RWPE2 (cell line): ENCODE results near the gene CYB5D1.

Experiments used
- ATAC-seq: fragments of 200-7000 bp; cut with Tn5 transposase; 3 replicates; pipeline ENCODE4 v1.9.1; 2021; ENCODE audit warnings: low read depth
- DNase-seq: peaks from one replicate; pipeline ENCODE4 v3.0.0-alpha.2; 2020; ENCODE audit warnings: low spot score
- H3K27ac ChIP-seq: fragments of 450-650 bp; 2 replicates; pipeline ENCODE4 v1.5.1; 2017; ENCODE audit warnings: mild to moderate bottlenecking; ENCODE audit not compliant: poor library complexity, severe bottlenecking
- H3K27me3 ChIP-seq: fragments of 250-450 bp; sonication (Bioruptor Pico); 2 replicates; pipeline ENCODE4 v1.5.1; 2021; ENCODE audit warnings: mild to moderate bottlenecking, moderate library complexity; ENCODE audit not compliant: insufficient read depth, poor library complexity, severe bottlenecking
- H3K36me3 ChIP-seq: fragments of 250-450 bp; sonication (Bioruptor Pico); 2 replicates; pipeline ENCODE4 v1.5.1; 2020; ENCODE audit warnings: low read depth, mild to moderate bottlenecking, moderate library complexity
- H3K4me1 ChIP-seq: fragments of 250-450 bp; sonication (Bioruptor Pico); 2 replicates; pipeline ENCODE4 v1.5.1; 2021; ENCODE audit warnings: mild to moderate bottlenecking, moderate library complexity; ENCODE audit not compliant: insufficient read depth, poor library complexity, severe bottlenecking
- H3K4me3 ChIP-seq: fragments of 250-450 bp; sonication (Bioruptor Pico); 2 replicates; pipeline ENCODE4 v1.5.1; 2021; ENCODE audit warnings: mild to moderate bottlenecking, moderate library complexity; ENCODE audit not compliant: severe bottlenecking
- H3K9me3 ChIP-seq: fragments of 250-450 bp; sonication (Bioruptor Pico); 2 replicates; pipeline ENCODE4 v1.5.1; 2021; ENCODE audit warnings: mild to moderate bottlenecking, moderate library complexity; ENCODE audit not compliant: severe bottlenecking
- TF ChIP-seq, protein P1 (sequence below): fragments of 450-650 bp; IDR thresholded peaks from one replicate; pipeline ENCODE4 v1.5.1; 2017; ENCODE audit warnings: mild to moderate bottlenecking, moderate library complexity; ENCODE audit not compliant: poor library complexity, severe bottlenecking

CYB5D1 gene

DNA sequence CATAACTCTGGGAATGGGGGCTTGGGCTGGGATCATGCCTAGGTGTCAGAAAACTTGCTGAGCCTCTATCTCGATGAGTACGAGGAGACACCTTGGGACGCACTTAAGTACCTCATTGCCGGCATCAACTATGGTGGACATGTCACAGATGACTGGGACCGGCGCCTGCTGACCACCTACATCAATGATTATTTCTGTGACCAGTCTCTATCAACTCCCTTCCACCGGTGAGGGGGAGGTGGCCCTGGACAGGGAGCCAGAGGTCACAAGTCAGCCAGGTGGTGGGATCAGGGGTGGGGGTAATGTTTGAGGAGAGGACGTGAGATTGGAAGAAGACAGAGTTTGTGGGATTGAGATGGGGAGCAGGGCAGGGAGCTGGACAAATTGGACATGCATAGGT, 27.2 kb upstream of the CYB5D1 start:
- Histone ChIP-seq H3K4me3 (no peak overlapping the region), H3K27me3 (no peaks in the 10 kb centered on the region), H3K9me3 (no peaks in the 10 kb centered on the region), H3K4me1 (no peaks in the 10 kb centered on the region), H3K27ac (no peak overlapping the region), H3K36me3 (no peaks in the 10 kb centered on the region)
- no peak for DNase-seq
- TF ChIP-seq, protein P1, sequence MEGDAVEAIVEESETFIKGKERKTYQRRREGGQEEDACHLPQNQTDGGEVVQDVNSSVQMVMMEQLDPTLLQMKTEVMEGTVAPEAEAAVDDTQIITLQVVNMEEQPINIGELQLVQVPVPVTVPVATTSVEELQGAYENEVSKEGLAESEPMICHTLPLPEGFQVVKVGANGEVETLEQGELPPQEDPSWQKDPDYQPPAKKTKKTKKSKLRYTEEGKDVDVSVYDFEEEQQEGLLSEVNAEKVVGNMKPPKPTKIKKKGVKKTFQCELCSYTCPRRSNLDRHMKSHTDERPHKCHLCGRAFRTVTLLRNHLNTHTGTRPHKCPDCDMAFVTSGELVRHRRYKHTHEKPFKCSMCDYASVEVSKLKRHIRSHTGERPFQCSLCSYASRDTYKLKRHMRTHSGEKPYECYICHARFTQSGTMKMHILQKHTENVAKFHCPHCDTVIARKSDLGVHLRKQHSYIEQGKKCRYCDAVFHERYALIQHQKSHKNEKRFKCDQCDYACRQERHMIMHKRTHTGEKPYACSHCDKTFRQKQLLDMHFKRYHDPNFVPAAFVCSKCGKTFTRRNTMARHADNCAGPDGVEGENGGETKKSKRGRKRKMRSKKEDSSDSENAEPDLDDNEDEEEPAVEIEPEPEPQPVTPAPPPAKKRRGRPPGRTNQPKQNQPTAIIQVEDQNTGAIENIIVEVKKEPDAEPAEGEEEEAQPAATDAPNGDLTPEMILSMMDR, result no peak
- no peak for ATAC-seq

DNA sequence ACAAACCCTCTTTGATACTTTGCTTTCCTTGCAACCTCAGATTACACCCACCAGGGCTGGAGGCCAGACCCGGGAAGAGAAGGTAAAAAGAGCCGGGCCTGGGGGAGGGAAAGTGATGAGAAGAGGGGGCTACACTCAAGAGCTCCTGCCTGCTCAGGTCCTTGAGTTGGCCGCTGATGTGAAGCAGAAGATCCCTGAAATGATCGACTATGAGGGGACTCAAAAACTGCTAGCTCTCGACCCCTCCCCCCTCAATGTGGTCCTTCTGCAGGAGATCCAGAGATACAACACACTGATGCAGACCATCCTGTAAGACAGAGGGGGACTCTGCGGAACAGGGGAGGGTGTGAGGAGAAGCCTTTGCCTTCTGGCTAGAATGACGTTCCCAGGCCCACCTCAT, 26.6 kb upstream of the CYB5D1 start:
- Histone ChIP-seq H3K9me3 (no peaks in the 10 kb centered on the region), H3K27ac (no peak overlapping the region), H3K4me3 (no peak overlapping the region), H3K4me1 (no peaks in the 10 kb centered on the region), H3K36me3 (no peaks in the 10 kb centered on the region), H3K27me3 (no peaks in the 10 kb centered on the region)
- TF ChIP-seq, protein P1, result no peak
- no peak for DNase-seq
- ATAC-seq, result no peak

DNA sequence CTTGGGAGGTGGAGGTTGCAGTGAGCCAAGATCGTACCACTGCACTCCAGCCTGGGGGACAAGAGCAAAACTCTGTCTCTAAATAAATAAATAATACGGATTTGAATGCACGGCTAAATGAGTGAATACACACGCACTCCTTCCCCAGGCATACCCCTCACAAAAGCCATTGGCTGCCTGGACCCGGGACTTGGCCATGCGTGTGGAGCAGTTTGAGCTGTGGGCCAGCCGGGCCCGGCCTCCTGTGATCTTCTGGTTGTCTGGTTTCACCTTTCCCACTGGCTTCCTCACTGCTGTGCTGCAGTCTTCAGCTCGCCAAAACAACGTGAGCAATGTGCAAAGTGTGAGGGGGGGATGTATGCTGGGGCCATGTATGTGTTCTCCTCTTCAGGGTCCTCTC, 25.4 kb upstream of the CYB5D1 start:
- DNase-seq, result no peak
- peaks cover 6% of the 10 kb centered on the region for H3K4me1 ChIP-seq
- ATAC-seq, result no peak
- no peaks in the 10 kb centered on the region for H3K9me3 ChIP-seq
- no peaks in the 10 kb centered on the region for H3K36me3 ChIP-seq
- TF ChIP-seq, protein P1, result no peak
- H3K4me3 ChIP-seq, result no peak overlapping the region
- H3K27ac ChIP-seq, result no peak overlapping the region
- H3K27me3 ChIP-seq, result no peaks in the 10 kb centered on the region

DNA sequence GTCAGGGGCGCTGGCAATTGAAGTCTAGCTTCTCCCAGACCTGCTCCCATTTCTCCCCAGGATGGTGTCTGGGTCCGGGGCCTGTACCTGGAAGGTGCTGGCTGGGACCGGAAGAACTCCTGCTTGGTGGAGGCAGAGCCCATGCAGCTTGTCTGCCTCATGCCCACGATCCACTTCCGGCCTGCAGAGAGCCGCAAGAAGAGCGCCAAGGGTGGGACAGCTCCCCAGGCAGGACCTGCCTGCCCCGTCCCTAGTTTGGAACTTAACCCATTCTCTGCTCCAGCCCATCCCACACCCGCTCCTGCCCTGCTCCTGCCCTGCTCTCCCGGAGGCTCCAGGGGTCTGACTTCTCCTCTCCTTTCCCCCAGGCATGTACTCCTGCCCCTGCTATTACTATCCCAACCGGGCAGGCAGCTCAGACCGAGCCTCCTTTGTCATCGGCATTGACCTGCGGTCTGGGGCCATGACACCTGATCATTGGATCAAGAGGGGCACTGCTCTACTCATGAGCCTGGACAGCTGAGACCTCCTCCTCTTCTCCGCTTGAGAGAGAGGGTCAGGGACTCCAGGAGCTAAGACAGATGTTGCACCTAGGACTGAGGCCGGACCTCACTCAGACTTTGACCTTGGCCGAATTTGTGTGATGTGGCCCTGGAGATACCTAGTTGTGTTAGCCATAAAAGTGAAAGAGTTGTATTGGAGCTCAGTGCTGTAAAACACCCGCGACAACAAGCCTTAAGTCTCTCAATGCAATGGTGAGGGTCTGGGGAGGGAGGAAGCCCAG, 24.6 kb upstream of the CYB5D1 start:
- Histone ChIP-seq H3K4me3 (peak overlapping the region; percentile 58), H3K27ac (peak overlapping the region; percentile 92)
- TF ChIP-seq, protein P1, result no peak

More for the DNA sequence above, 24.6 kb upstream of the CYB5D1 start:
- ATAC-seq (no peak), DNase-seq (peak; percentile 51)
- Histone ChIP-seq H3K27me3 (no peaks in the 10 kb centered on the region), H3K4me1 (peaks cover 9% of the 10 kb centered on the region), H3K9me3 (no peaks in the 10 kb centered on the region), H3K36me3 (no peaks in the 10 kb centered on the region)
